ENCODE results near the gene CFAP52. TPM values are rescaled to one million over a fixed set of nuclear protein-coding genes. Genes with fewer than 3 reads are reported as not detected.

CFAP52 gene
- polyA plus RNA-seq, 3 donors, result not detected

GRCh38 chr17:9669551-9670008 is 93.1 kb downstream of the CFAP52 start:
- no peaks in the 10 kb centered on the region for H3K36me3 ChIP-seq (replicated peaks in 1 of 2; ENCODE audit: control insufficient read depth in 1 of 2, insufficient read depth in 2 of 2, low read length in 2 of 2)
- H4K20me1 ChIP-seq (ENCODE audit: insufficient read depth, low read length), result no peaks in the 10 kb centered on the region
- intact Hi-C loops (cut with micrococcal nuclease), result no loop called here
- no peaks in the 10 kb centered on the region for H3K27me3 ChIP-seq (ENCODE audit: control insufficient read depth in 2 of 2, insufficient read depth in 2 of 2, low read length in 2 of 2)
- H3K4me1 Mint-ChIP-seq, result peaks cover 2% of the 10 kb centered on the region
- H3K4me1 ChIP-seq (ENCODE audit: control insufficient read depth in 1 of 2, insufficient read depth in 2 of 2, low read length in 2 of 2), result no peaks in the 10 kb centered on the region
- peaks cover 2 to 11% (median 7%) of the 10 kb centered on the region in 7 donors for H3K9me3 Mint-ChIP-seq
- H3K4me2 ChIP-seq (replicated peaks; ENCODE audit: extremely low read depth, low read length, poor library complexity, severe bottlenecking), result no peak overlapping the region
- no peak overlapping the region for H3K4me3 ChIP-seq (replicated peaks in 1 of 3; ENCODE audit: low read depth in 2 of 3, low read length in 3 of 3)
- no peaks in the 10 kb centered on the region for H3K9me3 ChIP-seq (replicated peaks in 1 of 2; ENCODE audit: control insufficient read depth in 1 of 2, insufficient read depth in 1 of 2, low read length in 2 of 2)
- H3K9ac ChIP-seq (ENCODE audit: insufficient read depth, low read length, poor library complexity, severe bottlenecking), result no peak overlapping the region
- no peaks in the 10 kb centered on the region for H3K79me2 ChIP-seq (ENCODE audit: insufficient read depth, low read length)
- H2AFZ ChIP-seq (ENCODE audit: insufficient read depth, low read depth, low read length, poor library complexity, severe bottlenecking), result no peak overlapping the region
- H3K4me3 Mint-ChIP-seq, result peak overlapping the region in 1 of 2 donors; percentile 32
- peaks cover 2 to 8% (median 4%) of the 10 kb centered on the region in 3 donors for H3K27me3 Mint-ChIP-seq (ENCODE audit: low read depth in 3 of 3)
- DNase-seq, result no peak
- H3K27ac ChIP-seq (ENCODE audit: low read depth in 1 of 2, low read length in 2 of 2), result no peak overlapping the region
- H3K27ac Mint-ChIP-seq, result no peak overlapping the region
- TF ChIP-seq CTCF (IDR thresholded peaks at IDR 0.05), result no peak
- WGBS (ENCODE audit: insufficient coverage), result 94% methylated on average over 6 of the region's 6 CpGs
- H3K36me3 Mint-ChIP-seq, result no peaks in the 10 kb centered on the region

- Histone ChIP-seq H3K9ac (ENCODE audit: insufficient read depth, low read length, poor library complexity, severe bottlenecking) (no peak overlapping the region), H3K27ac (ENCODE audit: low read depth in 1 of 2, low read length in 2 of 2) (no peak overlapping the region), H2AFZ (ENCODE audit: insufficient read depth, low read depth, low read length, poor library complexity, severe bottlenecking) (no peak overlapping the region), H3K27me3 (ENCODE audit: control insufficient read depth in 2 of 2, insufficient read depth in 2 of 2, low read length in 2 of 2) (no peaks in the 10 kb centered on the region), H3K4me1 (ENCODE audit: control insufficient read depth in 1 of 2, insufficient read depth in 2 of 2, low read length in 2 of 2) (no peaks in the 10 kb centered on the region), H3K4me3 (replicated peaks in 1 of 3; ENCODE audit: low read depth in 2 of 3, low read length in 3 of 3) (no peak overlapping the region), H3K36me3 (replicated peaks in 1 of 2; ENCODE audit: control insufficient read depth in 1 of 2, insufficient read depth in 2 of 2, low read length in 2 of 2) (no peaks in the 10 kb centered on the region), H3K4me2 (replicated peaks; ENCODE audit: extremely low read depth, low read length, poor library complexity, severe bottlenecking) (no peak overlapping the region), H3K79me2 (ENCODE audit: insufficient read depth, low read length) (no peaks in the 10 kb centered on the region), H4K20me1 (ENCODE audit: insufficient read depth, low read length) (no peaks in the 10 kb centered on the region), H3K9me3 (replicated peaks in 1 of 2; ENCODE audit: control insufficient read depth in 1 of 2, insufficient read depth in 1 of 2, low read length in 2 of 2) (no peaks in the 10 kb centered on the region)
- no peak overlapping the region for H3K27ac Mint-ChIP-seq
- H3K4me3 Mint-ChIP-seq, result no peak overlapping the region
- peaks cover 0 to 6% (median 1%) of the 10 kb centered on the region in 7 donors for H3K9me3 Mint-ChIP-seq
- intact Hi-C loops (cut with micrococcal nuclease), result no loop called here
- TF ChIP-seq CTCF (IDR thresholded peaks at IDR 0.05), result no peak
- peaks cover 2% of the 10 kb centered on the region for H3K4me1 Mint-ChIP-seq
- DNase-seq, result no peak
- peaks cover 0 to 10% (median 4%) of the 10 kb centered on the region in 3 donors for H3K27me3 Mint-ChIP-seq (ENCODE audit: low read depth in 3 of 3)
- 95% methylated on average over 7 of the region's 8 CpGs for WGBS (ENCODE audit: insufficient coverage)
- H3K36me3 Mint-ChIP-seq, result no peaks in the 10 kb centered on the region
Observed at GRCh38 chr17:9670596-9670995, 94.2 kb downstream of the CFAP52 start.

Measured in CD14-positive monocyte (primary cell).